Cortex of kidney (tissue), 1 donor: ENCODE data around the gene THAP8.
"Not testable (repeated sequence)": the region's sequence is repeated elsewhere in the genome, so short reads cannot be mapped to it uniquely, and the experiment has no call there.

Experiments used
- DNase-seq: peaks from one replicate; lab custom pipeline; 2025; lab: John Stamatoyannopoulos, UW

THAP8 gene

DNA sequence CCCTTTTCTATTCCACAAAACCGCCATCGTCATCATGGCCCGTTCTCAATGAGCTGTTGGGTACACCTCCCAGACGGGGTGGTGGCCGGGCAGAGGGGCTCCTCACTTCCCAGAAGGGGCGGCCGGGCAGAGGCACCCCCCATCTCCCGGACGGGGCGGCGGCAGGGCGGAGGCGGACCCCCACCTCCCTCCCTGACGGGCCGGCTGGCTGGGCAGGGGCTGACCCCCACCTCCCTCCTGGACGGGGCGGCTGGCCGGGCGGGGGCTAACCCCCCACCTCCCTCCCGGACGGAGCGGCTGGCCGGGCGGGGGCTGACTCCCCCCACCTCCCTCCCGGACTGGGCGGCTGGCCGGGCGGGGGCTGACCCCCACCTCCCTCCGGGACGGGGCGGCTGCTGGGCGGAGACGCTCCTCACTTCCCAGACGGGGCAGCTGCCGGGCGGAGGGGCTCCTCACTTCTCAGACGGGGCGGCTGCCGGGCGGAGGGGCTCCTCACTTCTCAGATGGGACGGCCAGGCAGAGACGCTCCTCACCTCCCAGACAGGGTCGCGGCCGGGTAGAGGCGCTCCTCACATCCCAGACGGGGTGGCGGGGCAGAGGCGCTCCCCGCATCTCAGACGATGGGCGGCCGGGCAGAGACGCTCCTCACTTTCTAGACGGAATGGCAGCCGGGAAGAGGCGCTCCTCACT lies 14.9 kb upstream of the THAP8 start:
- not testable (repeated sequence) for DNase-seq

DNA sequence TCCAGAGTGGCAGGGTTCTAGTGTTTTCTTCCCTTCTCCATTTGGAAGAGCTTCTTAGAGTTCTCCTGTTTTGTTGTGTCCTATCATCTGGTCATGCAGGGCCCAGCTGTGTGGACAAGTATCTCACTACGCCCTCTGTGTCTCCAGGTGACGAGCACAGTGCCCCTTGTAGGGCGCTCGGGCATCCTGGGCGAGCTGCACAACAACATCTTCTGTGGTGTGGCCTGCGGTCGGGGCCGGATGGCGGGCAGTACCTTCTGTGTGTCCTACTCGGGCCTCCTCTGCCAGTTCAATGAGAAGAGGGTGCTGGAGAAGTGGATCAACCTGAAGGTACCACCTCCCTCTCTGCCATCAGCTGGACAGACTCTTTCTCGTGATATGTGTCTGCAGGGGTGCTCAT lies 13.6 kb upstream of the THAP8 start:
- DNase-seq, result no peak

DNA sequence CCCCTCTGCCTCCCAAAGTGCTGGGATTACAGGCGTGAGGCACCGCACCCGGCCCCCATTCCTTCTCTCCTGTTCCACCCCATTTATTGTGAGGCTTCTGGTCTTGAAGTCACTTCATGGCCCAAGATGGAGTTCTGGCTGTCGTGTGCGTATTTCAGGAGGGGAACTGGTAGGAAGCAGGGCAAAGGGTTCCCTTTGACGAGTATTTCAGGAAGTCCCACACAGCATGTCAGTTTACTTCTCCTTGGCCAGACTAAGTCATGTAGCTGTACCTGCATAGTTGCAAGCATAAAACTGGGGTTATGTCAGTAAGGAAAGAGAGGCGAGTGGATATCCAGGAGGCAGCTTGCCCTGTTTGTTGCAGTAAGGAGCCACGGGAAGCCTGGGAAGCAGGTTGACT lies 10.7 kb upstream of the THAP8 start:
- no peak for DNase-seq

DNA sequence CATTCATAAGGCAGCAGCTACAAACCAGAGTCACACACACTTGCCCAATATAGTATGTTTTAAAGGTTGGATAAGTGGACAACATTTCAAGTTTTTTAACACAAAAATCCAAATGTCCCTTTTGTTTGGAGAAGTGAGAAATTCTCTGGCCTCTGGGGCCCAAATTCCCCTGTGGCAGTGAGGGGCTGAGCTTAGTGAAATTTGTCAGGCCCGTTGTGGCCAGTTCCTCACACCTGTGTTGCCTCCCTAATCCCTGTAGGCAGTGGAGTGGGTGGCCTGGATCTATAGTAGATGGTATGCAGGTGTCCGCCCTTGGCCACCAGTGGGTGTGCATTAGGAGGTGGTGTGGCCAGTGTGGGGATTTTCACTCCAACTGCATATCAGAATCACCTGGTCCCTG lies 7.3 kb upstream of the THAP8 start:
- DNase-seq, result no peak

DNA sequence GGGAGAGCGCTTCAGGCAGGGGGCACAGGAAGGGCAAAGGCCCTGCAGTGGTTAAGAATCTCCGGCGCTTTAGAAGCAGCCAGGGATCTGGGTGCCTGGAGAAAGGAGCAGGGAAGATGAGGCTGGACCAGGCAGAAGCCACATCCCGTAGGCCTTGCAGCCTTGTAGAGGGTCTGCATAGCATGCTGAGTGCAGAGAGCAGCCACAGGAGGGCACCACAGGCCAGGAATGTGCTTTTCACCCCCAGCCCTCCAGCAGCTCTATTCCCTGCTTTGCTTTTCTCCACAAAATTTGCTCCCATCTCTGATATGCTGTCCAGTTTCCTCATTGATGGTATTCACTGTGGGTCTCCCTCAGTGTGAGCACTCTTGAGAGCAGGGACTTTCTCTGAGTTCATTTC lies 6.3 kb upstream of the THAP8 start:
- no peak for DNase-seq

DNA sequence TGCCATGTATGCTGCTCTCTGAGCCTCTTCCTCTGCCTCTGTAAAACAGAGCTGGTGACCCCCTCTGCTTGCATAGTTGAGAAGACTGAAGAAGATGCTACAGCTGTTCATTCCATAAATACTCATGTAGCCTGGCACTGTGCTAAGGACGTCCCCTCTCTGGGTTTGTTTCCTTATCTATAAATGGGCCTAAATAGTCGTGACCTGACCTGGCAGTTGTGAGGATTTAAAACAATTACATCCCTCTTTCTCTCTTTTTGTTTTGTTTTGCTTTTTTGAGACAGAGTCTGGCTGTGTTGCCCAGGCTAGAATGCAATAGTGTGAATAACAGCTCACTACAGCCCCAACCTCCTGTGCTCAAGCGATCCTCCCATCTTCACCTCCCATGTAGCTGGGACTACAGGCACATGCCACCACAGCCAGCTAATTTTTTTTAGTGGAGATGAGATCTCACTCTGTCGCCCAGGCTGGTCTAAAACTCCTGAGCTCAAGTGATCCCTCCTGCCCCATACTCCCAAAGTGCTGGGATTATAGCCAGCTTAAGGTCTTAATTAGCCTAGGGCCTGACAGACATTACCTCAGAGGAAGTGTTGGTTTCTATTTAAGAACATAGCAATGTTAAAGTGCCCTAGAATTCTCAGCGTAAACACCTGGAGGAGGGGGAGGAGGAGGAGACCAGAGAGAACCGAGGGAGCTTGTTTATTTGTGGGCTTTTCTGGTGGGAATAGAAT lies 5.3 kb upstream of the THAP8 start:
- DNase-seq, result no peak

DNA sequence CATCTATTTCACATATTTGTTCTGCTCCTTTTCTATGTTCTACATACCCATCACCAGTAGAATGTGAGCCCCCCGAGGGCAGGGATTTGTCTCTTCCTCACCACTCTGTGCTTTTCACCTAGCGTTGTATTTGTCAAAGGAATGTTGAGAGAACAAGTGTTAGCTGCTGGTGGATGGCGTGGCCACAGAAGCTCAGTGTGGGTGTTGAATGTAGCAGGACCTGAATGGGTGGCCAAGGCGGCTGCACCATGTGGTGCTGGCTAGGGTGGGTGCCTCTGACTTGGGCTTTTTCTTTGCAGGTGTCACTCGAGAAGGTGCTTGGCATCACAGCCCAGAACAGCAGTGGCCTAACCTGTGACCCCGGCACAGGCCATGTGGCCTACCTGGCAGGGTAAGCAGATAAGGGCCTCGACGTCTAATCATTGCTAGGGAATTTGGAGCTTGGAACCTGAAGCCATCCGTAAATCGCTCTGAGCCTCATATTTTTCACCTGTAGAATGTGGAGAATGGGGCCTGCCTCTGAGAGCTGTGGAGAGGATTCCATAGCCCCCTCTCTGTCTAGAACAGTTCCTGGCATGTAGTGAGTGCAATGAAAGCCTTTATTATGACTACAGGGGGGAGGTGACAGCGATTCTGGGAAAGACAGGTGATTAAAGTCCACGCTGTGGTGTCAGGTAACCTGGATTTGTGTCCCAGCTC lies 4.5 kb upstream of the THAP8 start:
- DNase-seq, result no peak

DNA sequence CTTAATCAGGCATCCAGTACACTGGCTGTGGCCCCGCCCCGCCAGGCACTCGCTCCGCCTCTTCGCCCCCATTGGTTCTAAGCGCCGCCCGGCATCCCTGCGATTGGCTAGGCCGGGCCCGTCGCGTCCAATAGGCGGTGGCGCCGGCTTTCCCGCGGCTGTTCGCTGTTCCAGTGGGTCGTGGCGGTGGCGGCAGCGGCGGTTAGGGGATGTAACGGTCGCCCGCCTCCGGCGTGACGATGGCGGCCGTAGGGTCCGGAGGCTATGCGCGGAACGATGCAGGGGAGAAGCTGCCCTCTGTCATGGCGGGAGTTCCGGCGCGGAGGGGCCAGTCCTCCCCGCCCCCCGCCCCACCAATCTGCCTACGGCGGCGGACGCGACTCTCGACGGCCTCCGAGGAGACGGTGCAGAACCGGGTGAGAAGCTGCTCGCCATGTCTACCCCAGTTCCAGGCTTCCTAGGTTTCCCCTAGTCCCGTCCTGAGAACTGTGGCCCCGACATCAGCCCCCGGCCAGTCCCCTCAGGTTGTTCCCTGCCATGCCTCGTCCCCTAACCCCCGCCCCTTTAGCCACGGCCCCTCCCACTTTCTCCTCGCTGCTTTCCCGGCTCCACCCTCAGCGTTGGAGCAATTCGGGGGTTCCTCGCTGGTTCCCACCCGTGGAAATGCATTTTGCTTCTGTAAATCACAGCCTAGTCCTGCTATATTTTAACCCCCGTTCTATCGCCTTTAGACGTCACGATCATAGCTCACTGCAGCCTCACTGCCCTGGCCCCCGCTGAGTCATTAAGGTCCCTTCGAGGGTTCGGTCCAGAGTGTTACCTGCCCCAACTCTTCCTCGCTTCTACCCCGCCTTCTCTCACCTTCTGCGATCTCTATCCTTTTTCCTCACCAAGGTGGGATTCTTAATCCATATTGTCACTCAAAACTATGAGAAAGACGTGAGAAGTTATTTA lies 925 bp upstream of the THAP8 start, which contains the start of gene WDR62:
Gene WDR62, plus strand, starts transcription at position 165 of the 954 bp plus-strand sequence. Its CDS starts 75 bp downstream, at position 240.
- peak; percentile 96 for DNase-seq

DNA sequence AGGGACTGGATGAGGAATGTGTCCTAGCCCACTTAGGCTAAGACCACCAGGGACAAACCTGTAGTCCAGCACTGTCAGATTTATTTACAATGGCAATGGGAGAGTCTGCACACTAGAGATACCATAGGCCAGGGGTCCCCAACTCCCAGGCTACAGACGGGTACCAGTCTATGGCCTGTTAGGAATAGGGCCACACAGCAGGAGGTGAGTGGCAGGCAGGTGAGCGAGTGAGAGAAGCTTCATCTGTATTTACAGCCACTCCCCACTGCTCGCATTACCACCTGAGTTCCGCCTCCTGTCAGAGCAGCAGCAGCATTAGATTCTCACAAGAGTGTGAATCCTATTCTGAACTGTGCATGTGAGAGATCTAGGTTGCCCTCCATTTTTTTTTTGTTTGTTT lies 2.4 kb downstream of the THAP8 start:
- DNase-seq, result no peak

DNA sequence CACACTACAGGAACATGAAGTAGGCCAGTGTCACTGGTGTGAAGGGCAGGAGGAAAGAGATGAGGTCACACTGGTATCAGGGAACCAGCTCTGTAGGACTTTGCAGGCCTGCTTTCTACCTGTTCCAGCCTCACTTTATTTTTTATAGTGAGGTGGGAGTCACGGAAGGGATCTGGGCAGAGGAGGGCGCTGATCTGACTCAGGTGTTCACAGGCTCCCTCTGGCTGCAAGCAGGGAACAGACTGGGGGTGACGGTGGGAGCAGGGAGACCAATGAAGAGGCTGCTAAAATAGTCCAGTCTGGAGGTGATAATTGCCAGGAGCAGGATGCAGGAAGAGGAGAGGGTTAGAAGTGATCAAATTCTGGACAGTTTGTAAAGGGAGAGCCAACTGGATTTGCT lies 2.8 kb downstream of the THAP8 start:
- DNase-seq, result no peak

DNA sequence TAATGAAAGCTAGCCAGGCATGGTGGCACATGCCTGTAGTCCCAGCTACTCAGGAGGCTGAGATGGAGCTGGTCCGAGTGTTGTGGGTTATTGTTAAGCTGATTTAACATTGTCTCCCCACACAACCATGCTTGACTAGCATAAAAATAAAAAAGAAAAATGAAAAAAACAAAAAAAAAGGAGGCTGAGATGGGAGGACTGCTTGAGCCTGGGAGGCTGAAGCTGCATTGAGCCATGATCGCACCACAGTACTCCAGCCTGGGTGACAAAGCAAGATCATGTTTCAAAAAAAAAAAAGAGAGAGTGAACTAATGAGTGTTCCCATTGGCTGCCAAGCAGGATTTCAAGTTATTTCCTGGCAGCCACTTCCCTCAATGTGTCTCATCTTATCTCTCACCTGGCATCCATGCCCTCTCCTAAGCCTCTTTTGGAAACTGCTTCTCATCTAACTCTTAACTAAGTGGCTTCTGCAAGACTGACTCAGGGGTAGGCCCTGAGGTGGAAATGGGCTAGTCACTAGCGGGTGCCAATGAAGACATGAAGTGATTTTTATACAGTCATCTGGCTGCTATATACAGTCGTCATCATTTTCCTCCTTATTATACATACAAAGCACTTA lies 4.9 kb downstream of the THAP8 start:
- no peak for DNase-seq

DNA sequence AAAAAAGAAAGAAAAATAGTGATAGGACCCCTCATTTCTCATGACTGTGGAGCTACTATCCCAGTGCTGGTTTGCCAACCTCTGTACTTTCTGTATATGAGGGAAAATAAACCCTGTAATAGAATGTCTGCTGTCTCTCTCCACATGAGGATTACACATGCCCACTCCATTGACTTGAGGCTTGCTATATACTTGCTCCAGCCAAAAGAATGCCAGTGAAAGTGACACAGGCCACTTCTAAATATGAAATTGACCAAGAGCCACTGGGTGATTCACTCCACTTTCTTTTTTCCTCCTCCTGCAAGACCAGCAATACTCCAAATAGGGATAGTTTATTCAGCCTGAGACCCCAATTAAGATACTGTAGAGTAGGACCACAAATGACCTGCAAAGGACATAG lies 6.2 kb downstream of the THAP8 start:
- DNase-seq, result no peak

DNA sequence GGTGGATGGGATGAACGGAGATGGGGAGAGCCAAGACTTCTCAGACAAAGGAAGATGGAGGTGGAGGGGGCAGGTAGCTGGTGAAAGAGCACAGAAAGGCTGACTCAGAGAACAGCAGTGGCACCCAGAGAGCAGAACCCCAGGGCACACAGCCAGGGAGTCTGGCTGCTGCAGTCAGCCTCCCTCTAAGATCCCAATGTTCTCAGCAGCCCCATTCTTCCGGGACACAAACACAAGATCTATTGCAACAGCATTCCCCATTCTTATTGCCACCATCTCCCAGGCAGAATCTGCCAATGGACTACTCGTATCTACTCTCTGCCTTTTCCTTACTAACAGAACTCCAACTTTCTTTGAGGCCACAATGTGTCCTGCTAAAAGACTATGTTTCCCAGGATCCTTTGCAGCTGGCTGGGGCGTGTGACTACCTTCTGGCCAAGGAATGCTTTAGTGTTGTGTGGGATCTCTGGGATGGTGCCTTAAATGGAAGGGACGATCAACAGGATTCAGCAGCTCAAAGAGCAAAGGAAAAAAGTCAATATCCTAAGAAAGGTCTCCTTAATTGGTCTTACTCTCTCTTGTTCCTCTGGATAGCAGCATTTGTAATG lies 7.5 kb downstream of the THAP8 start:
- no peak for DNase-seq

DNA sequence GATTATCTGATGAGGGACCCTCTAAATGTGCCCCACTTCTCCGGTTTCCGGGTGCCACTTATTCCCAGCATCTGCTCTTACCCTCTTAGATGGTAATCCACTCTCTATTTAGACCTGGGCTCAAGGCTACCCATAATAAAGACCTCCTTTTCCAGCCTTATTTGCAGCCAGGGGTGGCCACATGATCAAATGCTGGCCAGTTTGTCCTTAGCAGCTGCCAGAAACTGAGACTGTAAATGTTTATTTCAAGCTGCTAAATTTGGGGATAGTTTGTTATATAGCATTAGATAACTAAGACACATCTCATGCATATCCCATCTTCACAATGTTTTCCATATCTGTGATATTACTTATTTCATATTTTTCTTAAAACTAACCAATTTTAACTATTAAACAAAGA lies 10.1 kb downstream of the THAP8 start:
- no peak for DNase-seq

DNA sequence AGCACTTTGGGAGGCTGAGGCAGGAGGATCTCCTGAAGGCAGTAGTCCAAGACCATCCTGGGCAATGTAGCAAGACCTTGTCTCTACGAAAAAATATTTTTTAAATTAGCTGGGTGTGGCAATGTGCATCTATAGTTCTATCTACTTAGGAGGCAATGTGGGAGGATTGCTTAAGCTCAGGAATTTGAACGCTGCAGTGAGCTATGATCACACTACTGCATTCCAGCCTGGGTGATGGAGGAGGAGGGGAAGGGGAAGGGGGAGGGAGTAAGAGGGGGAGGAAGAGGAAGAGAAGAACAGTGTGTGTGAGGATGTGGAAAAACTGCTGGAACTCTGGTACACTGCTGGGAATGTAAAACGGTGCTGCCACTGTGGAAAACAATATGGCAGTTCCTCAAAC lies 12.3 kb downstream of the THAP8 start:
- DNase-seq, result no peak

DNA sequence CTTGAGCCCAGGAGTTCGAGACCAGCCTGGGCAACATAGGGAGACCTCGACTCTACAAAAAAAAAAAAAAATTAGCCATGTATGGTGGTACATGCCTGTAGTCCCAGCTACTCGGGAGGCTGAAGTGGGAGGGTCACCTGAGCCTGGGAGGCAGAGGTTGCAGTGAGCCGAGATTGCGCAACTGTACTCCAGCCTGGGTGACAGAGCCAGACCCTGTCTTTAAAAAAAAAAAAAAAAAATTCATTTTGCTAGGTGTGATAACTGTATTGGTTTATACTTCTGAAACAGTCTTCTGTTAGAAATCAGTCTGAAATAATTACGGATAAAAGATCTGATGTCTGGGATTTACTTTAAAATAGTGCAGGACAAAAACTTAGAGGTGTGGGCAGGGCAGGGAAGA lies 13.0 kb downstream of the THAP8 start:
- not testable (repeated sequence) for DNase-seq

DNA sequence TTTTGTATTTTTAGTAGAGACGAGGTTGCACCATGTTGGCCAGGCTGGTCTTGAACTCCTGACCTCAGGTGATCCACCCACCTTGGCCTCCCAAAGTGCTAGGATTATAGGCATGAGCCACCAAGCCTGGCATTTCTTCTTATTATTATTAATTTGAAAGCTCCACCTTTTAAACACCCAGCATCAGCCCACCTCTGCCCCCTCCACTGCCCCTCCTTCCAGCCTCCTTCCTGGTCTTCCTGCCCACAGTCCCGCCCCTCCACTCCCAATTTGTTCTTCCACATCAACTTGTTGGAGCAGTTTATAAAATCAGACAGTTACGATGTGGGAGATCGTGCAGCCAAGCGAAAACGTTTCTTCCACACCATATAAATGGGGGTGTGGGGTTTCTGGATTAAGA lies 13.6 kb downstream of the THAP8 start:
- DNase-seq, result no peak

DNA sequence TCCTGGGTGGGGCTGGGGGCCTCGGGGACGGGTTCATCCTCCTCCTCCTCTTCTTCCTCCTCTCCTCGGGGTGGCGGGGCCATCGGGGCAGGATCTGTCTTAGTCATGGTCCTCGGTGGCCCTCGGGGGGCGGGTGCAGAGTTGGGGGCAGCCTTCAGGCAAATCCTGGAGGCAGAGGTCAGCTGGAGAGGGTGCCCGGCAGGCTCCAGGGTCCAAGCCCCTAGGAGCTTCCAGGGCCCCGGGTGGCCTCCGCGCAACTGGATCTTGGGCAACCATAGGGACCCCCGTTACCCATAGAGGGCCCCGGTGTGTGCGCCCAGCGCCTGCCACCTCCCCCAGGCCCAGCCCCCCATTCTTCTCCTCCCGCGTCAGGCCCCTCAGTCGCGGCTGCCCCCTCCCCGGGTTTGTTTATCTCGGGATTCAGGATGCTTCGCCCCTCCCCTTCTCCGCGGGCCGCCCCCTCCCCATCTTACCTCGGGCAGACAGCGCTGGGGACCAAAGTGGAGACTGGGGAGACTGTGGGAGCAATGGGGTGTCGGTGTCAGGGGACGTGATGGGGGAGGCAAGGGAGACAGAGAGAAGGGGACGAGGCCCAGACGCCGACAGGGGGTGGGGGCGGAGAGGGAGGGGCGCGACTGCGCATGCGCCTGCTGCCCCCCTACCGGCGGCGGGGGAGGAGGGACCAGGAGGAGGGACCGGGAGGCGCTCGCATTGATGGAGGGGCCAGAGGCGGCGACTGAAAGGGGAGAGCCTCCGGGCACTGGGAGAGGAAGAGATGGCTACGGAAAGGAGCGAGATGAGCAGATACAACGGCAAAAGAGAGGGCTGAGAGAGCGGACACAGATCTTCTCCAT lies 21.6 kb downstream of the THAP8 start, which contains the start of gene CLIP3:
Gene CLIP3, minus strand, starts transcription at position 623 of the 854 bp plus-strand sequence. Its CDS starts 516 bp downstream, at position 107.
- DNase-seq, result no peak

DNA sequence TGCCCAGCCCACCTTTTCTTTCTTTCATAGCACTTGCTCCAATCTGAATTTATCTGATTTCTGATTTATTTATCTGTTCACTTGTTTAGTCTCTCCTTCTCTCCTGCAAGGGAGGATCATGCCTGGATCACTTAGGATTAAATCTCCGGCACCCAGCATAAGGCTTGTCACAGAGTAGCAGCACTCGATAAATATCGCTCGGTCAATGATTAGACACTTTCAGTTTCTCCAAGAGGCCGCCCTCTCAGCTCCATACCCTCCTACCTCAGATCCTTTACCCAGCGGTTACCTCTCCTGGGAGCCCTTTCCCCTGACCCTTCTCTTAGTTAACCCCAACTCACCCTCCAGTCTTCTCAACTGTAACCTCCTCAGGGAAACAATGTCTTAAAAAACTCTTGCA lies 22.8 kb downstream of the THAP8 start:
- DNase-seq, result no peak
